NCI-H2227 (cell line): ENCODE results near the gene ST13.
"Not testable (repeated sequence)": the region's sequence is repeated elsewhere in the genome, so short reads cannot be mapped to it uniquely, and the experiment has no call there.

Source experiments
- DNase-seq: peaks from one replicate; lab custom pipeline; 2025; ENCODE audit not compliant: unreplicated experiment; lab: John Stamatoyannopoulos, UW

The ST13 gene

DNA sequence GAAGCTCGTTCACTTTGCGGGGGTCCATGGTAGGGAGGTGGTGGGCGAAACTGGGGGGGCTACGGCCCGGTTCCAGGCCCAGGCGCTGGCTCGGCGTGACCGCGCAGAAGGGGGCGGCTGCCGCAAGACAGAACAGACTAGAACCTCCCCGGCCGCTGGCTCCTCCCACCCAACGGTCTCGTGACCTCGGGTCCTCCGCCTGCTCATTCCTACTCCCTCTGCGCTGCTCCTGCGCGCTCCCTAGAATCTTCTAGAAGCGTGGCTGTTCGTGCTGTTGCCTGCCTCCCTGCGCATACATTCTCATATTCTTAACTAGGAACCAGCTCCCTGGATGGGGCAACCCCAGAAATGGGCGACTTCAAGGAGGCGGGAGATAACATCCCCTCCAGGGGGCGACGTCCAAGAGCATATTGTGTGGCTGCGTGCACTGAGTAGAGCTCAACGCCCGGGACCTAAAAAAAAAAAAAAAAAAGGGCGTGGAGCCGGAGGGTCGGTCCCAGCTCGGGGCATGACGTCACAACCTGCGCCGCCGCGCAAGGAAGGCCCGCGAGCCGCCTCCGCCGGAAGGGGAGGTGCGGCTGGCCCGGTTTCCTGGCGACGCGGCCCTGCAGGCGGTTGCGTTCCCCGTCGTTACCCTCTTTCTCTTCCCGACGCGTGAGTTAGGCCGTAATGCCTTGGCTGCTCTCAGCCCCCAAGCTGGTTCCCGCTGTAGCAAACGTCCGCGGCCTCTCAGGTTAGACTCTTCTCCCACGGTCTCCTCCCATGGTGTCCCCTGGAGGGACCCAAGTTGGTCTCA is at the start of gene ST13, which contains the start of gene XPNPEP3:
Gene ST13 (minus strand): TSS at position 127 of the 796 bp plus-strand sequence. CDS start 99 bp downstream, at position 28.
Gene XPNPEP3 (plus strand): TSS at position 636 of the 796 bp plus-strand sequence. CDS start 34 bp downstream, at position 670.
- DNase-seq = peak; percentile 94

DNA sequence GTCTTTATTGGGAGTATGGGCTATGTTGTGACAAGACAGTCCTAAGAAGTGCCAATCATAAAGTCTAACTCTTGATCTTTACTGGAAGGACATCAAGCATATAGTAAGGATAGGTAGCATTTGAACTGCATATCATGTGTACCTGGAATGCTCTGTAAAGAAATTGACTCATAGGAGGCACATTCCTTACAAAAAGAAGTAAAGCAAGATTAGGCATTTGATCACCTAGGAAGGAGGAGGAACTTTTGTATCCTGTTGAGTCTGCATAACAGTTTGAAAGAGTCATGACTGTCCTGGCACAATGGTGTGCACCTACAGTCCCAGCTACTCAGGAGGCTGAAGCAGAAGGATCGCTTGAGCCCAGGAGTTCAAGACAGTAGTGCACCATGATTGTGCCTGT is 47.7 kb upstream of the ST13 start:
- DNase-seq = no peak

DNA sequence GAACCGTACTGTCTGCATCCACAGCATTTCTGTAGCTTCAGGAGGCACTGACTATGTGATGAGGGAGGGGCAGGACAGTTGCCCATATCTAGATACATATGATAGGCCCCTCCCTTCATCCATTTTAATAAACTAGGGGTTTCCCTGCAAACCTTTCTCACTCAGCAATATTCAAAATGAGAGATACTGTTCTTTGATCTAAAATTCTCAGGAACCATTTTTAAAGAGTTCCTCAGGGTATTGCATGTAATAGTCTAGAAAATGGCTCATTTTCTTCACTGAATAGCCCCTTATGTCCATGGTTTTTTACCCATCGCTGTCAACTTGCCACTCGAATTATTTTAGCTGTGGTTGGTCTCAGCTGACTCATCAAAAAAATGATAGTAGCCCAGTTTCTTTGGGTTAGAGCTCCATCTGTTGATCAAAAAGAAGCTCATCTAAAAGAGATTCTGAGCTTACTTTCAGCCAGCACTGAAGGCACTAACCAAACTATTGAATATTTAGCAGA is 42.5 kb upstream of the ST13 start:
- peak; percentile 67 for DNase-seq

DNA sequence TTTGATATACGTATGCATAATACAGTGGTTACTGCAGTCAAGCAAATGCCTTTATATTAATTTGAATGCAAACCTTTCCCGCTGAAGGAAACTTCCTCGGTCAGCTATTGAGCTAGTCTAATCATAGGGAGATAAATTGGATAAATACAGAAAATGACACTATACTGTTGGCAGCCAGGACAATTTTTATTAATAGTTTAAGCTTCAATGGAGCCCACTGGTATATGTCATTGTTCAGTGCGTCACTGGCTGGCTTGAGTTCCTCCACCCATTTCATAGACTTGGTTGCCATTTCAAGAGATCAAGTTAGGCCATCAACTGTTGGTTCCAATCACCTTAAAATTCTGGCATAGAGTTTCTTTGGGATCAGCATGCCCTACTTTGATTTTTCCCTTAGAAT is 38.0 kb upstream of the ST13 start:
- no peak for DNase-seq

DNA sequence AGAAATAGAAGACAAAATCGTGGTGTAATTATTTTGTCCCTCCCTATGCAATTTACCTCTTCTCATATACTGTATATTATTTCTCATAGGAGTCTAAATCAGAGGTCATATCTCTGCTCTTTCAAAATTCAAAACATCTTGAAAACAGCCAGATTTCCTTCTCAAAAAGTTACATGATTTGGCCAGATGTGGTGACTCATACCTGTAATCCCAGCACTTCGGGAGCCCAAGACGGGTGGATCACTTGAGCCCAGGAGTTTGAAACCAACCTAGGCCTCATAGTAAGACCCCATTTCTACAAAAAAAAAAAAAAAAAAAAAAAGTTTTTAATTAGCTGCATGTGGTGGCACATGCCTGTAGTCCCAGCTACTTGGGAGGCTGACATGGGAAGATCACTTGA is 34.4 kb upstream of the ST13 start:
- no peak for DNase-seq

DNA sequence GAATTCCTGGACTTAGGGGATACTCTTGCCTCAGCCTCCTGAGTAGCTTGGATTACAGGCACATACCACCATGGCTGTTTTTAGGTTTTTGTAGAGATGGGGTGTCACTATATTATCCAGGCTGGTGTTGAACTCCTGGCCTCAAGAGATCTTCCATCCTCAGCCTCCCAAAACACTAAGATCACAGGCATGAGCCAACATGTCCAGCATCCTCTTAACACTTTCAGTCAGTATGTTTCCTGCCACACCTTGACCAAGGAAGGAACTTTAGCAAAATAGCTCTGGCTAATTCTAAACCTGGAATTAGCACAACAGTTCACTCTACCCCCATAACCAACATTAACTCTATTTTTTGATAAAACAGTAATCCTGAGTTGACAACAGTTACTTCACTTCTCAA is 32.7 kb upstream of the ST13 start:
- DNase-seq = no peak

DNA sequence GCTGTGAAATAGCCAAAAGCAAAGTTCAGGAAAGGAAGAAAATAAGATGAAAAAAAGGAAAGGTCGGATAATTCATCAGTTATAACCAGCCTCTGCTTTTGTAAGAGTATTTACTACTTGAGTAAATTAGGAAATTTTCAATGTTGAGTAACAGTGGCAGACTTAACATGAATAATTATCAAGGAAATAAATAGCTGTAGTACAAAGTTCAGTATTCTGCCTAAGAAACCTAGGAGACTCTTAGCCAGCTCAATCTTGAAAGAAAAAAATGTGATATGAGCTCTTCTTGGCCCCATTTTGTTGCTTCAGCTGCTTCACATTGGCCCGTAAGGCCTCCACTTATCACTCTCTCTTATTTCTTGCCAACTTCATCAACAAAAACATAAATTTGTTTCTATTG is 22.5 kb upstream of the ST13 start:
- no peak for DNase-seq

DNA sequence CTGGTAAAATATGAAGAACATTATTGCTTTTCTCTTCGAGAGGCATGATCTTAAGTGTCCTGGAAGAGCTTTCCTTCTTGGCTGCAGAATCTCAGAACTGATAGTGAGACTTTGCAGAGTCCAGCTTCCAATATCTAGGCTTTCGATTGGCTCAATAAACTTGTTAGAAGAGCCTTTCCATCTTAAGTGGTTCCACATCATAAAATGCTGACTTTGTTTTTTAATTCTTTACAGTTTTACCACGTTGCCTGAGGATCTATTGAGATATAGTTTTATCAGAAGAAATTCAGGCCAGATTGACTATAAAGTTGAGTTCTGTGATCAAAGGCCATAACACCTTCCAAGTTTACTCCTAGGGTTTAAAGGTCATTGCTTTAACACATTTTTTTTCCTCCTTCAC is 21.0 kb upstream of the ST13 start:
- no peak for DNase-seq

DNA sequence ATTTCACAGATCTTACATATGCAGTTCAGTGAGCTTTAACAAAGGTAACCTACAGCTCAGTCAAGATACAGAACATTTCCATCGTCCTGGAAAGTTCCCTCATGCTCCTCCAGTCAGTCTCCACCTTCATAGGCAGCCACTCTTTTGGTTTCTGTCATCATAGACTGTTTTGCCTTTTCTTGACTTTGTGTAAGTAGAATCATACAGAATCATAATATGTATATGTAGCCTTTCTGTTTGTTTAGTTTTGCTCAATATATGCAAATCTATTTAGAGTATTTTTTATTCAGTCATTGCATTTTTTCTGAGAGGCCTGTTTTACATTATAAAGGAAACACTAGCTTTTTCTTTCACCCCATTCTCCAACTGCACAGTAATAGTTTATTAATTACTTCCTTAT is 20.5 kb upstream of the ST13 start:
- DNase-seq = no peak

DNA sequence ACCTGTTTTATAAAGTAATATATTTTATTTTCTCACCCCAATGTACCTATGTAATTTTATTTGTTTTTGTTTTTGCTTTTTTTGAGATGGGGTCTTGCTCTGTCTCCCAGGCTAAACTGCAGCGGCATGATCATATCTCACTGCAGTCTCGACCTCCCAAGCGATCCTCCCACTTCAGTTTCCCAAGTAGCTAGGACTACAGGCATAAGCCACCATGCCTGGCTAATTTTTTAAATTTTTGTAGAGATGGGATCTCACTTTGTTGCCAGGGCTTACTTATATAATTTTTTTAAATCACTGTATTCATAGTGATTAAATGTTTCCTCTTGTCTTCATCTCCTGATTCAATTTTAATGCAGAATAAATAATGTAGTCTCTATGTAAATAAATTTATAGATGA is 18.7 kb upstream of the ST13 start:
- DNase-seq = no peak

DNA sequence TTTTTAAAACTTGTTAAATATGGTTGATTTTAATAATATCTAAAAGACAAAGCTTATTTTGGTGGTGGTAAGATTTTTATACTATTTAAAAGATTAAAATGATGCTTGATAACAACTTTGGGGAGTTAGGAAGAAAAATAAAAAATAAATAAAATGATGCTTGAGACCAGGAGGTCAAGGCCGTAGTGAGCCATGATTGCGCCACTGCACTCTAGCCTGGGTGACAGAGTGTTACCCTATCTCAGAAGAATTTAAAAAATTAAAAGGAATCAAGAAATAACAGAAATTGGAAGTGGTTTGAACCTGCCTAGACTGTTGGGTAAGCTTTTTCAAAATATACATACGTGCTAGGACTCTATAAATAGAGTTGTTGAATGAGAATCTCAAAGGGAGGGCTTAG is 17.6 kb upstream of the ST13 start:
- no peak for DNase-seq

DNA sequence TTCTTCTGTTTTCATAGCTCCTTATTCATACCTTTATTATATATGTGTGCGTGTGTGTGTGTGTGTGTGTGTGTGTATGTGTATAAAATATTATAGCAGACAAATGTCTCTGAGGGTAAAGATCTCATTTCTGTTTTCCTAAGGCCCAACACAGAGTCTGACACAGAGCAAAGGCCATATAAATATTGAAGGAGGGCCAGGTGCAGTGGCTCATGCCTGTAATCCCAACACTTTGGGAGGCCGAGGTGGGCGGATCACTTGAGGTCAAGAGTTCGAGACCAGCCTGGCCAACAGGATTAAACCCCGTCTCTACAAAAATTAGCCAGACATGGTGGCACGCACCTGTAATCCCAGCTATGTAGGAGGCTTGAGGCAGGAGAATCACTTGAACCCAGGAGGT is 11.9 kb upstream of the ST13 start:
- not testable (repeated sequence) for DNase-seq

DNA sequence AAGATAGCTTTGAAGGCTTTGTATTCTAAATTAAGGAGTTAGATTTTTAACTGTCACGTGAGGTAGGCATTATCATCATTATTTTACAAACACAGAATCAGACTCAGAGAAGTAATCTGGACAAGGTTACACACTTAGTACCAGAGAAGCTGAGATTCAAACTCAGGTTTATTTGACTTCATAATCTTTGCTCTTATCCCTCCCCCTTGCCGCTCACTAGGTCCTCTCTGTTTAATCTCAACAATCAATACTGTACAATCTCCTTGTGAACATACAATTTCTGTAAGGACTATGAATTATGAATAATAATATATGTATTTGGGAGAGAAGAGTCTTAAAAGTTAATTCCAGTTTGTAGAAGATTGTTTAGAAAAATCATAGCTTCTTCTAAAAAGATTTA is 10.7 kb upstream of the ST13 start:
- DNase-seq = no peak

DNA sequence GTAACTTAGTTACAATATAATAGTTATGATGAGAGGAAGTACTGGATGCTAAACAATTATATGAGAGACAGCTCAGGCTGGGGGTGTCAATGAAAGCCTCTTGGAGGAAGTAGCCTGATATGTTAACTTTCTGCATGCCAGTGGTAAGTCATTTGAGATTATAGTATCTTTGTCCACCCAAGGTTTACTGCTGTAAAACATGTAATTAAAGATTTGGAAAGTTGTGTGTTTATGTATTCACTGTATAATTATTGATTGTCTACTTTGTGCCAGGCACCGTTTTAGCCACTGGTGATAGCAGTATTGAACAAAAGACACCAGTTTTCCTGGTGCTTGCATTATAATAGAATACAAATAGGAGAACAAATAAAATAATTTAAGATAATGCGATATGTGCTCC is 6.1 kb upstream of the ST13 start:
- no peak for DNase-seq

DNA sequence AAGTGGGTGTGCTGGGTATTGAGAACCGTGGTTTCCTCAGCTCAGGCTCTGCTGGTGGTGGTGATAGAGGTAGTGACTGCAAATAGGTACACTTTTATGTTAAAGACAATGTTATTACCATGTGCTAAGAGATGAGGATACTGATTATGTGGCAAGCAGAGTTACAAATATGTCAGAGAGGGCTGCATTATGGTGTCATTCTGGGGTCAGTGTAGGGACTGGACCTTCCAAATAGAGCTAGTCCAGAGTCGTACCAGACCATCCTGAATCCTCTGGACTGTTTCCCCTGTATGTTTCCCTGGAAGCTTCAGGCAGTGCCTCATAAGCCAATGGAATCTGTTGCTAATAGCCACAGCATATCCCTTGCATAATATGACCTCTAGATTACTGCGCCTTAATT is 5.6 kb upstream of the ST13 start, which contains the start of gene DNAJB7:
Gene DNAJB7 (minus strand): TSS at position 101 of the 400 bp plus-strand sequence. CDS start 119 bp downstream, outside the sequence.
- DNase-seq = no peak

DNA sequence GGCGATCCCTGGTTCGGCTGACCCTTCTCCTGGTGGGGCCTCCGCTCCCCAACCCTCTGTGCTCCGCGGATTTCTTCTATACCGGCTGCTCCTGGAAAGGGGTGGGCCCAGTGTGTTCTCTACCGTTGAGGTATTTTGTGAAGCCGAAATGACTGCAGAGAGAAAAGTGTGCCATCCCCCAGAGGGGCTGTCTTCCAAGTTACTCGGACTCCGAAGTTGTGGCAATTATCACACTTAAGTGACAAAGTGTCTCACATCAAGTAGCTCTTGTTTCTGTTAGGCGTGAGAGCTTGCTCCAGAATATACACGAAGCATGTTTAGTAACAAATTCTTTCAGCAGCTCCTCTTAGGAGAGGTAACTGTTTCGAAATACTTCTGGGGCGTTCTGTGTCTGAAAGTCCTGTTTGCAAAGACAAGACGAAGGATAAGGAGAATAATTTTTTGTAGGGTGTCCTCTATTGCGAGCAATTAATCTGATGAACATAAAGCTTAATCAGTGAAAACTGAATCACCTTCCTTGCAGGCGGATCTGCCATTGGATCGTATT is 943 bp upstream of the ST13 start:
- peak; percentile 29 for DNase-seq

DNA sequence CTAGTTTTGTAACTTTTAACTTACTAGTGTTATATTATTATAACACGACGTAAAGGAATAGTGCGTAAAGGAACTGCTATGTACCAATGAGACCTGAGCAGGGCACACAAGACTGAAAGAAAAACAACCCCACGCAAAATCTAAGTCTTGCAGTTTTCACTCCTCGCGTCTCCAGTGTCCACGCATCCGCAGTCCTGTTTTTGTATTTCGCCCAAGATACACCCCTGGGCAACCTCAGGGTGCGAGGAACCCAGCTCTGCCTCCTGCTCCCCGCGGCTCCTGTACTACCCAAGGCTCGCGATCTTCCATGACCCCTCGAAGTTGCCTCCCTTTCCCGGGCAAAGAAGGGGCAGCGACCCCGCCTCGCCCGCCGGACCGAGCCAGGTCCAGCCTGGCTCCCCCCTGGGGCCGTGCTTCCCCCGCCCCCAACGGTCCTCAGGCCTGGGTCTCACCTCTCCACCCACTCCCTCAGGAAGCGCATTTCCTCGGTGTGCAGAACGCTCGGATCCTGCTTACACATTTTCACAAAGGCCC is 393 bp downstream of the ST13 start:
- peak; percentile 39 for DNase-seq

DNA sequence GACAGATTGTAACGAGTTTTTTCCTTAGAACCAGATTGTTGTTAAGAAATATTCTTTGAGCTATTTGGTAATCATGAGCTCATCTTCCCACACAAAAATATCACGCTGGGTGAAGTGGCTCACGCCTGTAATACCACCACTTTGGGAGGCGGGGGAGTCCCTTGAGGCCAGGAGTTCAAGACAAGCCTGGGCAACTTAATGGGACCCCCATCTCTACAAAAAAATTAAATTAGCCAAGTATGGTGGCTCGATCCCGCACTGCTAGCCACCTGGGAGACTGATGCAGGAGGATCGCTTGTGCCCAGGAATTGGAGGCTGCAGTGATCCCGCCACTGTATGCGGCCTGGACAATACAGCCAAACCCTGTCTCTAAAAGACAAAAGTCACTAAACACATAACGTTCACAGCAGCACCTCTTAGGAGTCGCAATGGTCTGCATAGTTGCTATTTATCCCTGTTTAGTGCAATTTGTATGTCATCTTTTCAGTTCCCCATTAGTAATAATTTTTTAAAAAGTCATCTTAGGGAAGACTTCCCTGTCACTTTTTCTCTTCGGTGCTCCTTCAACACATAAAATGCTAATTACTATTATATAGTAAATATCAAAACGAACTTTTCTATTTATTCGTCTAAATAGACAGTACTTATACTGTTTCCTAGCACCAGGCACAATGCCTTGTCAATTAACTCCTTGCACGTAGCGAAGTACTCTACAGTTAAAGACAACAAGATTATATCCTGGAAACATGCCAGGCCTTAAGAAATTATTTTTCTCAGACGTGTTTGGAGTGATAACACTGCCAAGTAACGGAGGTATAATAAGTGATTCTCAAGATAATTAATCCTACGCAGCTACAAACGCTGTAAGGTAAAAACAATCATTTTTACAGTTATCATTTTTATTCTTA is 1.1 kb downstream of the ST13 start:
- DNase-seq = peak; percentile 7

DNA sequence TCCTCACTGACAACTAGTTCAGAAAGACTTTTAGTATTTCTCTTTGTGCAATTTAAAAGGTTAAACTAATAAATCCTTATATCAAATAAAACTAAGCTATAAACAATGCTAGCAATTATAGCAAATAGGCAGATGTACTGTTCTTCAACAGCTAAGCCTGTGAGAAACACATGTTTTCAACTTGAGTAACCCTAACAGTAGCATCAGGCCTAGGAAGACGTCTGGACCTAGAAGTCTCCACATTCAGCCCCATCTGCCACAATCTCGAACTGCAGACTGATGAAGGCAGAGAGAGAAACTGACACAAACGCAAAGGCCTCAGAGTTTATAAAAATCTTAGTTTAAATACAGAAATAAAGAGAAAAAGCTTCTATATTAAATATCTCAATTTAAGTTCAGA is 2.5 kb downstream of the ST13 start:
- peak; percentile 0 for DNase-seq

DNA sequence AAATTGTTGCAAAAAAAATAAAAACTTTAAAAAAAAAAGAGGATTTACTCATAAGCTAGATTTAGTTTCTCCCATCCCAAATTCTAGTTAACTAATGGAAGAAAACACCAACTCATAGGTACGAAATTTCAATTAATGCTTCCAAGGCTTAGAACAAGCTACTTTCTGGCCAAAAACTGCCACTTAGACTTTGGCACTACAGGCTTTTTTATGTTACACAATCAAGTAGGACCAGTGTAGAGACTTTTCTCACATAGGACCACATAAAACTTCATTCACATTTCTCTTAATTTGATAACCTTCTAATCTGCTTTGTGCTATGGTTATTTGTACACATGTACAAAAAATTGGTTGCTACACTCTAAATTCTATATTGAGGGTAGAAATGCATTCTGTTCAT is 3.1 kb downstream of the ST13 start:
- DNase-seq = no peak

DNA sequence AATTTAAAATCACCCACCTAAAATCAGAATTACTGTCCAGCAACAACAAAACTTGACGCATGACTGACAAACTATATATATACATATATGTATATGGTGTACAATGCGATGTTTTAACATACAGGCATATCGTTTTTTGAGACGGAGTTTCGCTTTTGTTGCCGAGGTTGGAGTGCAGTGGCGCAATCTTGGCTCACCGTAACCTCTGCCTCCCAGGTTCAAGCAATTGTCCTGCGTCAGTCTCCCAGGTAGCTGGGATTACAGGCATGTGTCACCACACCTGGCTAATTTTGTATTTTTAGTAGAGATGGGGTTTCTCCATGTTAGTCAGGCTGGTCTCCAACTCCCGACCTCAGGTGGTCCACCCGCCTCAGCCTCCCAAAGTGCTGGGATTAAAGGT is 10.6 kb downstream of the ST13 start:
- DNase-seq = not testable (repeated sequence)
